Kidney (tissue), 14 donors: ENCODE results near the gene RYR2. TPM values are rescaled to one million over a fixed set of nuclear protein-coding genes. Genes with fewer than 3 reads are reported as not detected.

Experiments
- DNase-seq, 5 donors: peaks; one replicate each; pipeline ENCODE4 v3.0.0-alpha.2; 2013 to 2020
- FAIRE-seq: peaks from 2 replicates; lab custom pipeline; 2012; peaks lifted over from hg19 to GRCh38; lab: Jason Lieb, UNC
- H3K27ac ChIP-seq, 2 donors: one replicate each; pipeline ENCODE4 v1.7.0; 2013; ENCODE audit warnings: low read depth in 2 of 2, low read length in 2 of 2, inconsistent platforms in 1 of 2
- H3K27me3 ChIP-seq: one replicate; pipeline ENCODE4 v1.7.1; 2013; ENCODE audit warnings: low read length, inconsistent platforms; ENCODE audit not compliant: control insufficient read depth, insufficient read depth
- H3K36me3 ChIP-seq, 3 donors: one replicate each; pipeline versions ENCODE4 v1.7.0 to v1.7.1; 2013; ENCODE audit warnings: low read length in 3 of 3, control low read depth in 1 of 3, inconsistent platforms in 1 of 3; ENCODE audit not compliant: insufficient read depth in 3 of 3, control insufficient read depth in 2 of 3
- H3K4me1 ChIP-seq, 3 donors: one replicate each; pipeline versions ENCODE4 v1.7.0 to v1.7.1; 2013; ENCODE audit warnings: low read length in 3 of 3, inconsistent platforms in 1 of 3, low read depth in 1 of 3; ENCODE audit not compliant: control insufficient read depth in 2 of 3, insufficient read depth in 2 of 3
- H3K4me3 ChIP-seq, 3 donors: one replicate each; pipeline versions ENCODE4 v1.7.0 to v1.8.1; 2013; ENCODE audit warnings: low read length in 3 of 3, control low read depth in 1 of 3, inconsistent platforms in 1 of 3
- H3K9ac ChIP-seq, 3 donors: one replicate each; pipeline versions ENCODE4 v1.7.0 to v1.7.1; 2013; ENCODE audit warnings: low read length in 3 of 3, control low read depth in 1 of 3, inconsistent platforms in 1 of 3
- H3K9me3 ChIP-seq, 3 donors: one replicate each; pipeline versions ENCODE4 v1.7.0 to v1.7.1; 2013; ENCODE audit warnings: low read length in 3 of 3, control low read depth in 1 of 3, inconsistent platforms in 1 of 3; ENCODE audit not compliant: control insufficient read depth in 2 of 3, insufficient read depth in 1 of 3
- CTCF ChIP-seq: IDR thresholded peaks from 3 replicates; pipeline ENCODE4 v1.5.1; 2012; ENCODE audit warnings: mild to moderate bottlenecking, moderate library complexity, borderline replicate concordance; ENCODE audit not compliant: insufficient read depth; ENCODE audit errors: extremely low read depth
- intact Hi-C: fragments of 100-400 bp; cut with DNase I; formaldehyde crosslinking; loops from one replicate; pipeline ENCODE4 v1.11.1; 2022
- polyA plus RNA-seq: library from polyadenylated mRNA; stranded (reverse); fragments of 350-450 nt; fragmentation: Illumina TruSeq; extraction: RNeasy Lipid Tissue Mini Kit (QIAGEN cat#74804); gene quantifications from one replicate; pipeline ENCODE4 v1.2.3, GENCODE V29; 2014; ENCODE audit warnings: low read depth, low replicate concordance; ENCODE audit not compliant: insufficient read depth
- total RNA-seq: library from RNA; stranded (reverse); fragmentation: NEBNext Ultra II Directional; extraction: Animal tissue kit (Norgen Biotek cat#: 25700); gene quantifications from one replicate; pipeline ENCODE4 v1.2.1, GENCODE V29; 2021
- donor health status: control.
- donor health status: control.
- donor health status: control.
- donor health status: control.
- donor health status: control.
- donor health status: DM: yes; HTN: yes; CAD: no.
- donor health status: Normal renal cell carcinoma (clear cell type).

Gene RYR2
- total and polyA plus RNA-seq, 2 donors from 2014 or later: 0.28 to 0.60 TPM

GRCh38 chr1:237740846-237741245, 698.9 kb downstream of the RYR2 start:
- intact Hi-C loops: no loop called here

GRCh38 chr1:237745545-237745944, 703.6 kb downstream of the RYR2 start:
- Histone ChIP-seq H3K9me3 (no peaks in the 10 kb centered on the region), H3K27me3 (no peaks in the 10 kb centered on the region), H3K27ac (no peak overlapping the region), H3K9ac (no peak overlapping the region), H3K4me3 (no peak overlapping the region), H3K36me3 (no peaks in the 10 kb centered on the region), H3K4me1 (no peaks in the 10 kb centered on the region)
- no peak for FAIRE-seq
- TF ChIP-seq CTCF: no peak
- no peak for DNase-seq
- intact Hi-C loops: no loop called here

More at GRCh38 chr1:237740846-237741245, 698.9 kb downstream of the RYR2 start:
- Histone ChIP-seq H3K27ac (no peak overlapping the region), H3K4me3 (no peak overlapping the region), H3K36me3 (no peaks in the 10 kb centered on the region), H3K4me1 (no peaks in the 10 kb centered on the region), H3K27me3 (no peaks in the 10 kb centered on the region), H3K9ac (no peak overlapping the region), H3K9me3 (no peaks in the 10 kb centered on the region)
- no peak for DNase-seq
- no peak for FAIRE-seq
- no peak for TF ChIP-seq CTCF

GRCh38 chr1:237748171-237748960, 706.4 kb downstream of the RYR2 start:
- no peak for TF ChIP-seq CTCF
- peak in 4 of 5 donors; percentile 13 to 40 (median 24) for DNase-seq
- H3K9ac ChIP-seq: no peak overlapping the region
- H3K4me3 ChIP-seq: no peak overlapping the region
- no peak for FAIRE-seq
- H3K27me3 ChIP-seq: no peaks in the 10 kb centered on the region
- no peak overlapping the region for H3K27ac ChIP-seq
- no peaks in the 10 kb centered on the region for H3K36me3 ChIP-seq
- no peaks in the 10 kb centered on the region for H3K9me3 ChIP-seq
- H3K4me1 ChIP-seq: no peaks in the 10 kb centered on the region
- intact Hi-C loops: no loop called here
